Peyer's patch (tissue), 4 donors: ENCODE data around the gene ZHX3.

Experiments
- POLR2A ChIP-seq, 2 donors: fragments of 450-650 bp; IDR thresholded peaks; one replicate each; pipeline ENCODE4 v1.5.1; 2017; ENCODE audit warnings: antibody characterized with exemption in 2 of 2, mild to moderate bottlenecking in 2 of 2, moderate library complexity in 2 of 2
- TF ChIP-seq, protein P1 (sequence below), 6 experiments: fragments of 450-650 bp in 4 of 6; fragments of 200-600 bp in 2 of 6; sonication (generic) in 1 of 6; IDR thresholded peaks; one replicate each; pipeline ENCODE4 v1.5.1; 2017 to 2019; ENCODE audit warnings: antibody characterized with exemption in 6 of 6, mild to moderate bottlenecking in 3 of 6, moderate library complexity in 1 of 6

DNA sequence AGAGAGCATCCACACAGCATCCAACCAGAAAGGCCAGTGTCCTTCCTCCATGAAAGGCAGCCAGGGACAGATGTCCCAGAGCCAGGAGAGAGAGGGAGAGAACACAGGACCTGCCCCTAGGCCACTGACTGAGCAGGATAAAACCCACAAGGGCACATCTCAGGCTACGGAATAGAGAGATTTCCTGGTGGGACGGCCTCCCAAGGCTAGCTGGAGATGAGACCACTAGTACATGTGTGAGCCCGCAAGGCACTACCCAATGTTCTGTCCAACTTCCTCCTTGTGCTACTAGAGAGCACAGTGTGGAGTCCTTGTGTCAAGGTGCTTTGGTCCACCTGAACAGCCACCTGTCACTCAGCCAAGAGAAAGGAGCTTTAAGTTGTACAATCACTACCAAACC, 136.0 kb downstream of the ZHX3 start:
- no peak for TF ChIP-seq POLR2A (IDR thresholded peaks at IDR 0.05)
- TF ChIP-seq, protein P1, sequence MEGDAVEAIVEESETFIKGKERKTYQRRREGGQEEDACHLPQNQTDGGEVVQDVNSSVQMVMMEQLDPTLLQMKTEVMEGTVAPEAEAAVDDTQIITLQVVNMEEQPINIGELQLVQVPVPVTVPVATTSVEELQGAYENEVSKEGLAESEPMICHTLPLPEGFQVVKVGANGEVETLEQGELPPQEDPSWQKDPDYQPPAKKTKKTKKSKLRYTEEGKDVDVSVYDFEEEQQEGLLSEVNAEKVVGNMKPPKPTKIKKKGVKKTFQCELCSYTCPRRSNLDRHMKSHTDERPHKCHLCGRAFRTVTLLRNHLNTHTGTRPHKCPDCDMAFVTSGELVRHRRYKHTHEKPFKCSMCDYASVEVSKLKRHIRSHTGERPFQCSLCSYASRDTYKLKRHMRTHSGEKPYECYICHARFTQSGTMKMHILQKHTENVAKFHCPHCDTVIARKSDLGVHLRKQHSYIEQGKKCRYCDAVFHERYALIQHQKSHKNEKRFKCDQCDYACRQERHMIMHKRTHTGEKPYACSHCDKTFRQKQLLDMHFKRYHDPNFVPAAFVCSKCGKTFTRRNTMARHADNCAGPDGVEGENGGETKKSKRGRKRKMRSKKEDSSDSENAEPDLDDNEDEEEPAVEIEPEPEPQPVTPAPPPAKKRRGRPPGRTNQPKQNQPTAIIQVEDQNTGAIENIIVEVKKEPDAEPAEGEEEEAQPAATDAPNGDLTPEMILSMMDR (IDR thresholded peaks at IDR 0.05) = no peak
